NCI-H82 treated with DMSO at 0.1 percent for 48 hours (cell line): Measurements from ENCODE around the gene SNPH.

ENCODE experiments used
- DNase-seq: peaks from one replicate; lab custom pipeline; 2025; ENCODE audit not compliant: unreplicated experiment; lab: John Stamatoyannopoulos, UW

SNPH gene

DNA sequence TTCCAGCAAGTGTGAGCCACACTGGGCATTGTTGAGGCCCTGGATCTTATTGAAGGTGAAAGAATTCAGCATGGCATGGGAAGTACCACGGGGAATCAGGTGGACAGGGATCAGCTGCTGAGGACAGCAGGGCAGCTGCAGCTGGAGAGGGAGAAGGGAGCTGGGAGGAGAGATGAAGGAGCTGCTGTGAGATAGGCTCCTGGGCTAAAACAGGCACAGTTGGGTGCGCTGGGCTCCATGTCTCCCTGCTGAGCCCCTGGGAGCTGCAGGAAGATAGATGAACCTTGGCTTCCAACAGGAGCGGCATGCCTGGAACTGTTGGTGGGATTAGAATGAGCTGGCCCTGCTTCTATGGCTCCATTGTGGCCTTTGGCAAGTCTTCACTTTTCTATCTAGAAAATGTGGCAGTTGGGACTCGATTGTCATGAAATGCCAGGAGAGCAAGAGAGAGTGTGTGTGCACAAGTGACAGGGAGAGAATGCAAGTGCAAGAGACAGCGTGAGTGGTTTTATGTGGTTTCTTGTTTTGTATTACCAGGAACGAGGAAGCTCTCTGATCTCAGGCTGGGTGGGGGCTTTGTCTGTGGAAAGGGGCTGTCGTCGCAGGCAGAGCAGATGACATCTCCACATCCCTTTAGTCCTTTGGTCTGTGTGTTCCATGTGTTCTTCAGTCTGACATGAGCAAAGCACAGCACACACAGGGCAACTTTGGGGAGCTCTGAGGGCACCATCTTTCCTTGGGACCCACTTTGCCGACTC, 20.4 kb downstream of the SNPH start:
- DNase-seq: no peak

DNA sequence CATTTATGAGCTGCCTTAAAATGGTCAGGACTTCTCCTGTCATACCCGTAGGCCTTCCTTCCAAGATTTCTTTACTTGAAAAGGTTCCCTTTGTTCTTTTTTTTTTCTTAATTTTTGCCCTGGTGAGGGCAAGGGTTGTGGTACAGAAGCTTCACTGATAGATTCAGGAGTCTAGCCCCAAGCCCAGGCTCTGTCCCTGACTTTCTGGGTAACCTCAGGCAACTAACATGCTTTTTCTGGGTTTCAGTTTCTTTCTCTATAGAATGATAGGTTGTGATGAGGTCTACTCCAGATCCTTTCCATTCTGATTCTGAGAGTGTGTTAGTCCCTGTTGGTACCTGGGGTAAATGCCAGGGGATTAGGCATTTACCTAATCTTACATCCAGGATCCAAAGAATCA, 21.2 kb downstream of the SNPH start:
- DNase-seq: no peak

- no peak for DNase-seq
These were observed 21.9 kb downstream of the SNPH start for GRCh38 chr20:1287787-1288569.

- no peak for DNase-seq
These were observed 25.2 kb downstream of the SNPH start for GRCh38 chr20:1291191-1291741.

DNA sequence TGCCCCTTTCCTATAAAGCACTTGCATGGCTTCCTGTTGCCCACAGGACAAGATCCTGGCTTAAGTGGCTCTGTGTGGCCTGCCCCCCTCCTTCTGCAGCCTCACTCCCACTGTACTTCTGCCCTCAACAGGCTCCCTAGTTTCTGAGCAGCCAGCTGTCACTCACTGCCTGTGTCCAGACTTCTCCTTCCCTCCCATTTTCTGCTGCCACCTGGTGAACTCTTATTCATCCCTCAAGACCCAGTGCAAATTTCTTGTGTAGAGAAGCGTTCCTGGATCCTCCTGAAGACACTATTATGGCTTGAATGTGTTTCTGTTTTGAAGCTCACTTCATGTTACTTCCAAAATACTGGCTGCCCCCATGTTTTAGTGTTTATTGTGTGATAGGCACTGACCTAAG, 26.5 kb downstream of the SNPH start:
- no peak for DNase-seq

DNA sequence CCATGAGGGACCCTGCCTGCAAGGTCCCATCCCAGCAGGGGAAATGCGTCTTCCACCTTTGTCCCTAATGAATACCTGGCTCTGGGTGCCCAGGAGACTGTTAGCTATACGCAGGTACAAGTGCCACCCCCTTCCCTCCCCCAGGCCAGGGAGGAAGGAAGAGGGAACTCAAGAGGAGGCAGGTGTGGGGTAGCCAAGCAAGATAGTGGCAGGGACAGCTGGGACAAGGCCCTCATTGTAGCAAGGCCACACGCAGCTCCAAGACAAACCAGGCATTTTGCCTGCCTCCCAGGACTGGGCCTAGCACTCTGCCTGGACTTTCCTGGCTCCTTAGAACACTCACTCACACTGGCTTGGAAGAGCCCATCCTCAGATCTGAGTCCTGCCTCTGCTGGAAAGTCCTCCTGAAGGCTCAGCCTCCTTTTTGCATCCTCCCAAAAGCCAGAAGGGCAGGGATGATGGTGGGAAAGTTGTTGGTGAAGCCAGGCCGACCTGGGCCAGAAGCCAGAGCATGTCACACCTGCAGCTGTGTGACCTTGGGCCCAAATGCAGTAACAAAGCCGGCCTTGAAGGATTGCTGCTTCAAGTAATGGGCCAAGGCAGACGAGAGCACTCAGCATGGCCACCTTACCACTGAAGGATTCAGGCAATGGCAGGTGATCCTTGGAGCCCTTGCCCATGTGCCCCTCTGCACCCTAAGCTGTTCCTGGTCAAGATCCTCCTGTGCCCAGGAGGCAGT, 27.7 kb downstream of the SNPH start:
- no peak for DNase-seq

DNA sequence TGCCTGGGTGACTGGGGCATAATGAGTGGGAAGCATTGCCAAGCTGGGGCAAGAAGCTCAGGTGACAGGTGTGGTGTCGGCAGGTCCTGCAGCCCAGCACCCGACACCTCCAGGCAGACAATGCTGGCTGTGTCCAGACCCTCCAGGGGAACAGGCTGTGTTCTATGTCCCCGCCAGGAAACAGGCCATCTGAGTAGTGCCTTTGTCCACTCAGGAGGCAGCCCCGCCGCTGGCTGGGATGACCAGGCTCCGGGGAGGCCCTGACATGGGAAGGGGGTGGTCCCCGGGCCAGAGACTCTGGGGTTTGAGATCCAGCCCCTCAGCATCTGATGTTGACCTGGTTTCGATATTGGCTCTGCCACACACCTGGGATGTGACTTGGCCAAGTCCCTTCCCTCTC, 28.4 kb downstream of the SNPH start:
- DNase-seq: no peak

- DNase-seq: no peak
These were observed 29.3 kb downstream of the SNPH start for GRCh38 chr20:1295276-1295930.

GRCh38 chr20:1296117-1296610, 30.1 kb downstream of the SNPH start:
- DNase-seq: no peak

DNA sequence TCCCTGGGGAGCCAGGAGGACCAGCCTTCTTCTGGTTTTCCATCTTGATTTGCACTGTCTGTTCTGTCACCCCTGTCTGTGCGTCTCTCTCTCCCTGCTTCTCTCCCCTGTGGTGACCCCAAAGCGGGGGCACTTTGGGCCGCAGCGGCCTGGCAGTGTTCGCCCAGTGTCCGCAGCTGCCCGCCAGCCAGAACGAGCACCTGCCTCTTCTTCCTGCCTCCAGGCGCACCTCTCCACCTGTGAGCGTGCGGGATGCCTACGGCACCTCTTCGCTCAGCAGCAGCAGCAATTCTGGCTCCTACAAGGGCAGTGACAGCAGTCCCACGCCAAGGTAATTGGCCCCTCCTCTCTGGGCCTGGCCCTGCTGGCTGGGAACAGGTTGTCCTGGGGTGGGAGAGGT, 30.8 kb downstream of the SNPH start:
- DNase-seq: no peak

GRCh38 chr20:1297486-1297885, 31.4 kb downstream of the SNPH start:
- no peak for DNase-seq

DNA sequence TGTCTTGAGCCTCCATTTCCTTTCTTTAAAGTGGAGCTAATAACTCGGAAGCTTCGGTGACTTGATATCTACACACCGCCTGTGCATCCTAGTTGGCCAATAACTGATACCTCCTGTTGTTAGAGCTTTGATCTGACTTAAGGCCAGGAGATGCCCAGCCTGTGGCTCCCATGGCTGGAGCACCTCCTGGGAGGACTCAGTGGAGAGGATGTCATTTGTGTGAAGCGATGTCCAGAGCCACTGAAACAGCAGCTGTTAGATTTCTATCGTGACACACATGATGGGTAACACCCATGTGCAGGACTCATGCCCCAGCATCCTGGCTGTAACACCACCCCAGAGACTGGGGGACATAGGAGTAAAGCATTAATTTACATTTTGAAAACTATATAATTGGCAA, 32.1 kb downstream of the SNPH start:
- no peak for DNase-seq

GRCh38 chr20:1298888-1299511, 32.9 kb downstream of the SNPH start:
- no peak for DNase-seq

GRCh38 chr20:1299522-1299921, 33.4 kb downstream of the SNPH start:
- DNase-seq: no peak

- DNase-seq: no peak
These were observed 34.2 kb downstream of the SNPH start for GRCh38 chr20:1300083-1300840.

DNA sequence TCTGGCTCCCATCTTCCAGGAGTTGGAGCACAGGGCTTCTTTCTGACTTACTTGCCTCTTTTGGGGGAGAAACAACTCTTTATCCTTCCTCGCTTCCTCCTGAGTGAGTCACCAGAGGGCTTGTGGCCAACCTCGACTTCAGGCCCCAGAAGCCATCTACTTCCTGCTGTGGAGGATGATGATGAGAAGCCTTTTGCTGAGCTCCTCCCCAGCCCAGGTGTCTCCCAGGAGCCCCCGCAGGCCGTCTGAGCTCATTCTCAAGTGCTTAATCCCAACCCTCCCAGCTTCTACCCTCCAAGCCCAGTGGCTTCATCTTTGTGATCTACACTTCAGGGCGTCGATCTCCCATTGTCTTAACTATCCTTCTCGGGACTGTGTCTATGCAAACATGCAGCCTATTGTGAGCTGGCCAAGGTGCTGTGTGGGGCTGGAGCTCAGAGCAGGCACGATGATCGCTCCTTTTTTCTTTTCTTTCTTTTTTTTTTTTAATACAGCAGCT, 35.0 kb downstream of the SNPH start:
- no peak for DNase-seq

DNA sequence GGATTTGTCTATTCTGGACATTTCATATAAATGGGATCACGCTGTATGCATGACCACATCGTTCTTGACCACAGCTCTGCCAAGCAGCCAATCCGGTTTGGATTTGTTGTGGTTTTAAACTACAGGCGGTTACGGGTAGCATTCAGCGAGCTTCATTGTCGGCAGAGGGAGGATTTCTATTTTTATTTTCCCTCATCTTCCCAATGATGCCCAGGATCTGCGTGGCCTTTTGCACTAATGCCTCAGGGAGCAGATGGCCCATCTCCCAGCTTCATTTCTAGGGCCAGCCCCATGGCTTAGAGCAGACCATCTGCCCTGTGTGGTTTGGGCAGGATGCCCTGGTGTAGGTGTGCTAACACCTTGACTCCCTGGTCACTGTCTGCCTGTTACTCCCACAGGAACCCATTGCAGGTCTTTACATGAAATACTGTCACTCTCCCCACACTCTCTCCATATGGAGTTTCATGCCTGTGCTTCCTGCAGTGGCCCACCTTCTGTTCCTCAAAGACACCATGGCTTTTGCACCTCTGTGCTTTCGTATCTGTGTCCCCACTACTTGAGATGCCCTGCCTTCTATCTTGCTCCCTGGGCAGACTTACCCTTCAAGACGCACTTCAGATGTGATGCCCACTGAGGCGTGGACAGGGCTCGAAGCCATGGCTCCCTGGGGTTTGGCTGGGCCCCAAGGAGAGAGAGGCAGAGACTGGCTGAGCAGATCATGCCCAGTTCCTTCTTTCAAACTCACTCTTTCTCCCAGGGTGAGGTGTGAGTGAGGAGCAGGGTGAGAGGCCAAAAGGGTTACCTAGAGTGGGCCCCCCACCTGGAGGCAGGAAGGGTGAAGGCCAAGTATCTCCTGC, 36.8 kb downstream of the SNPH start:
- no peak for DNase-seq

GRCh38 chr20:1304710-1305515, 38.8 kb downstream of the SNPH start:
- DNase-seq: no peak
